Small intestine (tissue), 7 donors: Measurements from ENCODE around the gene TRPM3. TPM values are rescaled to one million over a fixed set of nuclear protein-coding genes. Genes with fewer than 3 reads are reported as not detected.
"Not testable (repeated sequence)": the region's sequence is repeated elsewhere in the genome, so short reads cannot be mapped to it uniquely, and the experiment has no call there.

Experiments used
- DNase-seq, 2 donors: peaks; one replicate each; pipeline versions ENCODE4 v3.0.0 to v3.0.0-alpha.2; 2013
- FAIRE-seq: peaks from 2 replicates; lab custom pipeline; 2012; peaks lifted over from hg19 to GRCh38; lab: Jason Lieb, UNC
- H3K27ac ChIP-seq, 3 donors: one replicate each; pipeline ENCODE4 v1.5.1; 2013; ENCODE audit warnings: low read length in 2 of 3, mild to moderate bottlenecking in 2 of 3, control low read depth in 1 of 3, inconsistent platforms in 1 of 3, low read depth in 1 of 3, moderate library complexity in 1 of 3
- H3K27me3 ChIP-seq, 3 donors: one replicate each; pipeline ENCODE4 v1.6.1; 2013; ENCODE audit warnings: low read length in 3 of 3, inconsistent platforms in 1 of 3; ENCODE audit not compliant: control insufficient read depth in 3 of 3, insufficient read depth in 3 of 3
- H3K36me3 ChIP-seq, 3 donors: one replicate each; pipeline ENCODE4 v1.6.1; 2013; ENCODE audit warnings: low read length in 3 of 3, inconsistent platforms in 1 of 3, low read depth in 1 of 3, mild to moderate bottlenecking in 1 of 3, moderate library complexity in 1 of 3; ENCODE audit not compliant: control insufficient read depth in 3 of 3, insufficient read depth in 2 of 3
- H3K4me1 ChIP-seq, 3 donors: one replicate each; pipeline ENCODE4 v1.6.1; 2013; ENCODE audit warnings: low read length in 2 of 3, inconsistent platforms in 1 of 3, low read depth in 1 of 3, mild to moderate bottlenecking in 1 of 3, moderate library complexity in 1 of 3; ENCODE audit not compliant: control insufficient read depth in 3 of 3, insufficient read depth in 2 of 3
- H3K4me3 ChIP-seq, 3 donors: one replicate each; pipeline ENCODE4 v1.5.1; 2013; ENCODE audit warnings: low read length in 3 of 3, control low read depth in 1 of 3, inconsistent platforms in 1 of 3, low read depth in 1 of 3, mild to moderate bottlenecking in 1 of 3, moderate library complexity in 1 of 3
- H3K9me3 ChIP-seq, 2 donors: one replicate each; pipeline ENCODE4 v1.6.1; 2013; ENCODE audit warnings: low read depth in 1 of 2, low read length in 1 of 2; ENCODE audit not compliant: control insufficient read depth in 2 of 2, insufficient read depth in 1 of 2
- WGBS, 3 donors: extraction: QIAGEN DNeasy Blood & Tissue Kit; methylation state at CpG; one replicate each; pipeline ENCODE4 v1.1.7; 2013; 5-methylcytosine and 5-hydroxymethylcytosine counted together
- polyA plus RNA-seq, 4 donors: library from polyadenylated mRNA; stranded (reverse) in 3 of 4; unstranded in 1 of 4; fragments of 200-250 nt in 3 of 4; fragments of 120-200 nt in 1 of 4; gene quantifications; one replicate each; pipeline versions ENCODE4 v1.2.1 to v1.2.3, GENCODE V29; 2013
- donor health status: healthy with polysubstance abuse.
- donor health status: control.
- donor health status: control.
- donor health status: Bipolar disorder and iron deficiency.
- donor health status: healthy.

Gene TRPM3
- polyA plus RNA-seq, 4 donors = 0.15 to 2.5 (median 0.78) TPM

DNA sequence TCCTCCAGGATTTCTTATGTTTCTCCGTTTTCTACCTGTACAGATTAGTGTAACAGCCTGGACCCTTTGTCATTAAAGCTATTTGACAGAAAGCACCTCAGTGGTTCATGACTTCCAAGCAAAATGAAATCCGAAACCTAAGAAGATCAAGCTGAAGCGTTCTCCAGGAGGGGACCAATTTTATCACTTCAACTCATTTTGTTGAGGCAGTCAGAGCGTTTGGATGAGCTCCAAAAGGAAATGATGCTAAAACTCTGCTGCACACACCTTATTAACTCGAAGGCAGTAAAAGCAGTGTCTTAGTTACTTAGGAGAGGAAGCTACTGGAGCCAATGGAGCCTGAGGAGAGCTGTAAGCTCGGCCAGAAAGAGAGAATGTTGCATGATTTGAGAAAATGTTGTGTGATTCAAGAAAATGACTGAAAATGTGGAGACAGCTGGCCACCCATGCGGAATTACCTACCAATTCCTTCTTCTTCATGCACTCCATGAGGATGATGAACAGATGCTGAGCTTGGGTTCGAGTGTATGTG, 360.2 kb downstream of the TRPM3 start:
- Histone ChIP-seq H3K9me3 (no peaks in the 10 kb centered on the region), H3K36me3 (no peaks in the 10 kb centered on the region), H3K4me3 (no peak overlapping the region), H3K4me1 (no peaks in the 10 kb centered on the region), H3K27me3 (no peaks in the 10 kb centered on the region), H3K27ac (no peak overlapping the region)
- DNase-seq = peak in 1 of 2 donors; percentile 17
- 33 to 40% (median 34%) methylated on average over 8 of the region's 8 CpGs for WGBS, 3 donors
- FAIRE-seq = no peak

DNA sequence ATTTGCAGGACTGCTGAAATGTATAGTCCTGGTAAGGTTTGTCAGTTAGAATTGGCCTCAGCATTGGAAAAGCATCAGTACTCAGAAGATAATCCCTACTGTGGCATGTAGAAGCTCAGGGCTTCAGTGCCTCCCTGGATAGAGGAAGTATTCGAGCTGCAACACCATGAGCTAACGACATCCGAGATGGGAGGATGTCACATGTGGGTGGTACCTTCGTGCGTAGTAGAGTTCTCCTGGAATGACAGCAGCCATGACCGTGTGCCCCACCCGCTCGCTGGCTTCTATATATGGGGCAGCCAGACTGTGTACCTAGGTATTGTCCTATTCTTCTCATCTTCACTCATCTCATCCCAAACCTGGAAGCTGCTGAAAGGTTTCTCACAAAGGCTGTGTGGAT, 361.2 kb downstream of the TRPM3 start:
- no peak for FAIRE-seq
- H3K4me1 ChIP-seq = no peaks in the 10 kb centered on the region

DNA sequence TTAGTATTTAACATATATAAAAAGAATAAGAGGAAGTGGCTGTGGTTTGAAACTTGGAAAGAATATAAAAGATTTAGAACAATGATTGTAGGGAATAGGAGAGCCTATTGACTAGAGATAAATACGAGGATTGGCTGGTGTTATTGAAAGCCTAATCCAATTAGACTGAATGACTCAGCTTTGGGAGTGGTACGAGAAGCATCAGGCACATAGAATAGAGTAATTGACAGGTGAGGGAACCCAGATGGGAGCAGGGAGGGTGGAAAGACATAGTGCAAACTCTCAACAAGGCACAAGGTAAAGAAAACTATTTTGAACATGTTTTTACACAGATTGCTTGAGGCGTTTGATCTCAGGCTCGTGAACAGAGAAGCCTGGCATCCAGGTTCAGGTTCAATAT, 368.1 kb downstream of the TRPM3 start:
- Histone ChIP-seq H3K4me1 (no peaks in the 10 kb centered on the region), H3K27ac (no peak overlapping the region), H3K36me3 (no peaks in the 10 kb centered on the region), H3K9me3 (no peaks in the 10 kb centered on the region), H3K4me3 (no peak overlapping the region), H3K27me3 (no peaks in the 10 kb centered on the region)
- 58 to 66% (median 64%) methylated on average over 4 of the region's 4 CpGs for WGBS, 3 donors
- FAIRE-seq (no peak), DNase-seq (no peak)

More for the DNA sequence above, 361.2 kb downstream of the TRPM3 start:
- no peaks in the 10 kb centered on the region for H3K27me3 ChIP-seq
- H3K36me3 ChIP-seq = no peaks in the 10 kb centered on the region
- H3K27ac ChIP-seq = no peak overlapping the region
- DNase-seq = no peak
- no peaks in the 10 kb centered on the region for H3K9me3 ChIP-seq
- 87 to 92% (median 88%) methylated on average over 8 of the region's 8 CpGs for WGBS, 3 donors
- no peak overlapping the region for H3K4me3 ChIP-seq

DNA sequence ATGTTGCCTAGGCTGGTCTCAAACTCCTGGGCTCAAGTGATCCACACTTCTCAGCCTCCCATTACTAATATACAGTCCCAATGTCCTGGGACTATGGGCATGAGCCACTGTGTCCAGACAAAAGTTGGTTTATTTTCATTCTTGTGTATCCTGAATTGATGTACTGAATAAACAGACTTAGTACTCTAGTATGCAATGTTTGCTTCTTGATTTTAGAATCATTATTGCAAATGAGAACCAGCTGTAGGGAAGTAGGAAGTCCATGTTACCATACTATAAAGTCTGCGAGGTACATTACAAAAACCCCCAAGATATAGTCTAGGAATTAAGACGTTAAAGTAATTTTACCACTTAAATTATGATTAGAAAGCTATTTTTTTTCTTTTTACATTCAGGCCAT, 372.4 kb downstream of the TRPM3 start:
- WGBS, 3 donors = 80 to 85% (median 85%) methylated on average over 2 of the region's 2 CpGs
- FAIRE-seq = no peak
- no peaks in the 10 kb centered on the region for H3K36me3 ChIP-seq
- H3K27ac ChIP-seq = no peak overlapping the region
- no peaks in the 10 kb centered on the region for H3K4me1 ChIP-seq
- no peak overlapping the region for H3K4me3 ChIP-seq
- no peak for DNase-seq
- no peaks in the 10 kb centered on the region for H3K27me3 ChIP-seq
- H3K9me3 ChIP-seq = no peaks in the 10 kb centered on the region

GRCh38 chr9:70747261-70747718, 374.1 kb downstream of the TRPM3 start:
- no peaks in the 10 kb centered on the region for H3K9me3 ChIP-seq
- no peaks in the 10 kb centered on the region for H3K36me3 ChIP-seq
- H3K4me1 ChIP-seq = no peaks in the 10 kb centered on the region
- H3K4me3 ChIP-seq = no peak overlapping the region
- DNase-seq (no peak), FAIRE-seq (no peak)
- no peaks in the 10 kb centered on the region for H3K27me3 ChIP-seq
- H3K27ac ChIP-seq = no peak overlapping the region
- 35 to 40% (median 36%) methylated on average over 2 of the region's 2 CpGs for WGBS, 3 donors

DNA sequence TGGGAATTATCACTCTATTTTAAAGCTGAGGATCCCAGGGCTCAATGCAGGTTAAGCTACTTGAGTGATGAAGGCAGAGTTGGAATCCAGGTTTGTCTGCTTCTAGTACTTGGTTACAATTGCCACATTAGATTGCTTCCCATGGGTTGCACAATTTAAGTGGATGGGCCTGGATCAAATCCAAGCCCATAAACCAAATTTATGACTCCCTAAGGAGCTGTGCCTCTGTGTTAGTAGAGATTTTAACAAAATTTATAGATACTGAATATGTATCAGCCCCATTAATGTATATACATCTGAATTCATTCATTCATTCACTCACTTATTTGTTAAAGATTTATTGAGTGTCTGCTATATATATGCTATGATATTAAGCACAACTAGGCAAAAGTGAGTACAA, 374.7 kb downstream of the TRPM3 start:
- no peak for DNase-seq
- FAIRE-seq = no peak
- H3K4me1 ChIP-seq = no peaks in the 10 kb centered on the region
- no peak overlapping the region for H3K4me3 ChIP-seq
- H3K27me3 ChIP-seq = no peaks in the 10 kb centered on the region
- H3K9me3 ChIP-seq = no peaks in the 10 kb centered on the region
- H3K27ac ChIP-seq = no peak overlapping the region
- no peaks in the 10 kb centered on the region for H3K36me3 ChIP-seq

DNA sequence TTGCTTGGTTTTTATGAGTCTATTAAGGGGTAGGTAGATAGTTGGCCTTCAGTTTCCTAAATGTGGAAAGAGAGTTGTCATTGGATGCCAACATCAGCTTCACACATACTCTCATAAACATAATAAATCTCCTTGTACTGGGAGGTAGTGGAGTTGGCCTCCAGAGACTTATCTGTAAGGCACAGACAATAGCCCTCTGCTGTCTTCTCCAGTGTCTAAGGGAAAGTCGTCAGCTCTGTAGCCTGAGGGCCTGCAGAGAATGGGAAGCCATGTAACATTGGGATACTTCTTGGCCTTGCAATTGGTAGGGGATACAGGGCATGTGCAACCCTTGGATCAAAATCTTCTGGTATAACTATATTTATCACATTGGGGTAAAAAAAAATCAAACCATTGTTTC, 375.1 kb downstream of the TRPM3 start:
- 0 to 76% (median 5%) methylated on average over 1 of the region's 1 CpG for WGBS, 3 donors
- FAIRE-seq = no peak

DNA sequence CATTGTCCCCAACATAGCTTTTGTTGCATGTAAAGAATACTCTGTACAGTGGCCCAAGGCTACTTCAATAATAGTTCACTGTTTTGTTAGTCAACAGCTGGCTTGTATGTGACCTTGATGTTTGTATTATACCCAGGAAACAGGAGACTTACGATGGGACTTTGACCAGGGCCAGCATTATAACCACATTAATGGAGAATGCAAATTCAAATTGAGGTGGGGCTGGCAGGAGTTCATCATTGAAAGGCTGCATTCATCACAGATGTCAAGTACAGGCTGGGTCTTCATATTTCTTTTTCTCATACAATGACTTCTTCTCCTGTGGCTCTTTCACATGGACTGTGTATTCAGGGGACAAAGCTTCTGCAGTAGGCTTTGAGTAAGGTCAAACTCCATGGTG, 396.6 kb downstream of the TRPM3 start:
- H3K4me3 ChIP-seq, H3K4me1 ChIP-seq, H3K36me3 ChIP-seq, H3K9me3 ChIP-seq, H3K27me3 ChIP-seq, DNase-seq, FAIRE-seq, H3K27ac ChIP-seq: not testable (repeated sequence)
- WGBS, 3 donors = no CpG with 5 or more reads among the region's 1 CpG

More for the DNA sequence above, 375.1 kb downstream of the TRPM3 start:
- no peaks in the 10 kb centered on the region for H3K27me3 ChIP-seq
- H3K36me3 ChIP-seq = no peaks in the 10 kb centered on the region
- no peaks in the 10 kb centered on the region for H3K9me3 ChIP-seq
- no peak overlapping the region for H3K4me3 ChIP-seq
- no peaks in the 10 kb centered on the region for H3K4me1 ChIP-seq
- no peak overlapping the region for H3K27ac ChIP-seq
- no peak for DNase-seq

DNA sequence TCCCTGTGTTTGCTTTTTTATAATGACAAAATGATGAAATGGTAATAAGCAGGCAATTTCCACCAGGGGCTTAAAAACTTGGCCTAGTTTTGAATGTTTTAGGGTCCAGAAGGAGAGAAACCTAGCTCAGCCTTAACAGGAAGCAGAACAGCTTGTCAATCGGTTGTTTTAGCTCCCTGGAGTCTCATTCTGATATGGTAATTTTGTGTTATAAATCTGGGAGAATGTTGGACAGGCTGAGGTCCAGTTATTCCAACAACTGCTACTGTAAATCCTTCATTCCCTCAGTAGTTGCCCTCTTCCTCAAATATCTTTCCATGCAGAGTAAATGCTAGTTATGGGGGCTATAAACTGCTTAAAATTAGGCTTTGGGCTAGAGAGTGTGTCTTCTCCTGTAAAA, 397.4 kb downstream of the TRPM3 start:
- not testable (repeated sequence) for H3K9me3 ChIP-seq, H3K27ac ChIP-seq, DNase-seq, H3K4me3 ChIP-seq, H3K27me3 ChIP-seq, FAIRE-seq, H3K4me1 ChIP-seq, H3K36me3 ChIP-seq
- whole genome bisulfite sequencing, 3 donors = no CpG with 5 or more reads among the region's 1 CpG
